Pons (tissue), 1 donor: ENCODE data around the gene SDK1.
A peak's percentile ranks its signal among the peaks of the same experiment; 100 is the strongest.
"Not testable (repeated sequence)": the region's sequence is repeated elsewhere in the genome, so short reads cannot be mapped to it uniquely, and the experiment has no call there.

Source experiments
- DNase-seq: peaks from one replicate; pipeline ENCODE4 v3.0.0-alpha.2; 2016; ENCODE audit warnings: low spot score

Gene SDK1

GRCh38 chr7:3673524-3673923, 372.5 kb downstream of the SDK1 start:
- DNase-seq: peak; percentile 14

- DNase-seq: no peak
These were observed 377.3 kb downstream of the SDK1 start for GRCh38 chr7:3678314-3678810.

GRCh38 chr7:3682028-3682710, 381.1 kb downstream of the SDK1 start:
- DNase-seq: no peak

- no peak for DNase-seq
These were observed 382.8 kb downstream of the SDK1 start for GRCh38 chr7:3683546-3684539.

- DNase-seq: no peak
These were observed 387.0 kb downstream of the SDK1 start for GRCh38 chr7:3688071-3688470.

GRCh38 chr7:3688842-3689241, 387.8 kb downstream of the SDK1 start:
- no peak for DNase-seq

- no peak for DNase-seq
These were observed 390.6 kb downstream of the SDK1 start for GRCh38 chr7:3691478-3692158.

GRCh38 chr7:3695602-3696001, 394.6 kb downstream of the SDK1 start:
- DNase-seq: peak; percentile 9

- no peak for DNase-seq
These were observed 395.1 kb downstream of the SDK1 start for GRCh38 chr7:3696113-3696512.

GRCh38 chr7:3697472-3697871, 396.4 kb downstream of the SDK1 start:
- DNase-seq: no peak

GRCh38 chr7:3705258-3705657, 404.2 kb downstream of the SDK1 start:
- DNase-seq: no peak

GRCh38 chr7:3706091-3706490, 405.0 kb downstream of the SDK1 start:
- not testable (repeated sequence) for DNase-seq

- DNase-seq: no peak
These were observed 409.1 kb downstream of the SDK1 start for GRCh38 chr7:3710122-3710521.

GRCh38 chr7:3710531-3710930, 409.5 kb downstream of the SDK1 start:
- no peak for DNase-seq

- DNase-seq: no peak
These were observed 411.8 kb downstream of the SDK1 start for GRCh38 chr7:3712841-3713240.

- no peak for DNase-seq
These were observed 420.4 kb downstream of the SDK1 start for GRCh38 chr7:3721422-3721821.

GRCh38 chr7:3722396-3722922, 421.4 kb downstream of the SDK1 start:
- no peak for DNase-seq

- DNase-seq: no peak
These were observed 424.4 kb downstream of the SDK1 start for GRCh38 chr7:3725155-3726059.

- DNase-seq: peak; percentile 60
These were observed 429.2 kb downstream of the SDK1 start for GRCh38 chr7:3730276-3730675.

GRCh38 chr7:3732395-3733005, 431.4 kb downstream of the SDK1 start:
- DNase-seq: peak; percentile 65
